HG02852 (cell line): ENCODE results near the gene MYADML2.
"Not testable (repeated sequence)": the region's sequence is repeated elsewhere in the genome, so short reads cannot be mapped to it uniquely, and the experiment has no call there.

Experiments used
- ATAC-seq: cut with Tn5 transposase; IDR thresholded peaks from one replicate; pipeline ENCODE4 v1.9.1; 2021; ENCODE audit warnings: mild to moderate bottlenecking, moderate library complexity; ENCODE audit not compliant: unreplicated experiment

MYADML2 gene, protein sequence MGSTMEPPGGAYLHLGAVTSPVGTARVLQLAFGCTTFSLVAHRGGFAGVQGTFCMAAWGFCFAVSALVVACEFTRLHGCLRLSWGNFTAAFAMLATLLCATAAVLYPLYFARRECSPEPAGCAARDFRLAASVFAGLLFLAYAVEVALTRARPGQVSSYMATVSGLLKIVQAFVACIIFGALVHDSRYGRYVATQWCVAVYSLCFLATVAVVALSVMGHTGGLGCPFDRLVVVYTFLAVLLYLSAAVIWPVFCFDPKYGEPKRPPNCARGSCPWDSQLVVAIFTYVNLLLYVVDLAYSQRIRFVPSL

DNA sequence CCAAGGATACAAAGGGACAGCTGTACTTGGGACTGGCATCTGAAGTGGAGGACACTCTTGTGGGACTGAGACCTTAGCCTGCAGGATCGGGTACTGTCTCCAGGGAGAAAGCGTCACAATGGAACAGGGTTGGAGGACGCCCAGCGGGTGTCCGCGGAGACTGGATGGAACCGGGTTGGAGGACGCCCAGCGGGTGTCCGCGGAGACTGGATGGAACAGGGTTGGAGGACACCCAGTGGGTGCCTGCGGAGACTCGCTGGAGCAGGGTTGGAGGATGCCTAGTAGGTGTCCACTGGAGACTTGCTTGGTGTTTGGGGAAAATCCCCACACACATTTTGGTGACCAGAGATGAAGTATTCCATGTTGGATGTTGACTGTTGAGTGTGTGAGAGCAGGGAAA is at the start of gene MYADML2:
Gene MYADML2, minus strand, starts transcription at position 45 of the 400 bp plus-strand sequence. CDS start 5,492 bp downstream, outside the sequence.
- ATAC-seq: no peak

DNA sequence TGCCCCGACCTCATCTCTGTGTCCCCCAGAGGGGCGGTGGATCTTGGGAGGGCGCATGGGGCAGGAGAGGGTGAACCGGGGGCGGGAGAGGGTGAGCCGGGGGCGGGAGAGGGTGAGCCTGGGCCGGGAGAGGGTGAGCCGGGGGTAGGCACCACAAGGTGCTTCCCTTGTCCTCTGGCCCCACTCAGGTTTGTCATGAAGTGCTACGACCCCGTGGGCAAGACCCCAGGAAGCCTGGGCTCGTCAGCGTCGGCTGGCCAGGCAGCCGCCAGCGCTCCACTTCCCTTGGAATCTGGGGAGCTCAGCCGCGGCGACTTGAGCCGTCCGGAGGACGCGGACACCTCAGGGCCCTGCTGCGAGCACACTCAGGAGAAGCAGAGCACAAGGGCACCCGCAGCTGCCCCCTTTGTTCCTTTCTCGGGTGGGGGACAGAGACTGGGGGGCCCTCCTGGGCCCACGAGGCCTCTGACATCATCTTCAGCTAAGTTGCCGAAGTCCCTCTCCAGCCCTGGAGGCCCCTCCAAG is 49.3 kb upstream of the MYADML2 start:
- no peak for ATAC-seq

DNA sequence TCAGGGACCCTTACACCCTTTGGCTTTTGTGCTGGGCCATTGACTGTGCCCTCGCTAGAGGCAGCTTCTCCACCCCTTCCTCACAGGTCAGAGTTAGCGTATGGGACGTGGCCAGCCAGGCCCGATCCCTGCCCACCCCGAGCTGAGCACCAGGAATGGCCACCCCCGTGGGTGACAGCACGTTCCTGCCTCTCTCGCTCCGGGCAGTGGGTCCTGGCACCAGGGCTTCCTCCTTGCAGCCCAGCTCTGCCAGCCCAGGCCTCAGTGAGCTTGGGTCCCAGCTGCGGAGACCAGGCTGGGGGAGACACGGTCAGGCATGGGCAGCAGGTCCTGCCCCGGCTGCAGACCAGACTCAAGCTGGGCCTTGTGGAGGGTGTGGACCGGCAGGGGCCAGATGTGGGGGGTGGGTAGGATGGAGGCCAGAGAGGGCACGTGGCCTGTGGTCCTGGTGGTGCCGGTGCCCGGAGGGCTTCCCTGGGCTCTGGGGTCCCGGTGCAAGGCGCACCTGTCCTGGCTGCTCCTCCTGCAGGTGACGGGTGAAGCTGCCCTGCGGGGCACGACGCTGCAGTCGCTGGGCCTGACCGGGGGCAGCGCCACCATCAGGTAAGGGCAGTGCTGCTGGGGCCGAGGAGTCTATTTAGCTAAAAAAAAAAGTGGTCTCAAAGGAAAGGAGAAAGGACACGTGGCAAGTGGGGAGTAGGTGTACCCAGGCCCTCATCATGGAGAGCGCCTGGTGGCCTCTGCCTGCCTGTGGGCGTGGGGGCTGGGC is 48.6 kb upstream of the MYADML2 start:
- no peak for ATAC-seq

DNA sequence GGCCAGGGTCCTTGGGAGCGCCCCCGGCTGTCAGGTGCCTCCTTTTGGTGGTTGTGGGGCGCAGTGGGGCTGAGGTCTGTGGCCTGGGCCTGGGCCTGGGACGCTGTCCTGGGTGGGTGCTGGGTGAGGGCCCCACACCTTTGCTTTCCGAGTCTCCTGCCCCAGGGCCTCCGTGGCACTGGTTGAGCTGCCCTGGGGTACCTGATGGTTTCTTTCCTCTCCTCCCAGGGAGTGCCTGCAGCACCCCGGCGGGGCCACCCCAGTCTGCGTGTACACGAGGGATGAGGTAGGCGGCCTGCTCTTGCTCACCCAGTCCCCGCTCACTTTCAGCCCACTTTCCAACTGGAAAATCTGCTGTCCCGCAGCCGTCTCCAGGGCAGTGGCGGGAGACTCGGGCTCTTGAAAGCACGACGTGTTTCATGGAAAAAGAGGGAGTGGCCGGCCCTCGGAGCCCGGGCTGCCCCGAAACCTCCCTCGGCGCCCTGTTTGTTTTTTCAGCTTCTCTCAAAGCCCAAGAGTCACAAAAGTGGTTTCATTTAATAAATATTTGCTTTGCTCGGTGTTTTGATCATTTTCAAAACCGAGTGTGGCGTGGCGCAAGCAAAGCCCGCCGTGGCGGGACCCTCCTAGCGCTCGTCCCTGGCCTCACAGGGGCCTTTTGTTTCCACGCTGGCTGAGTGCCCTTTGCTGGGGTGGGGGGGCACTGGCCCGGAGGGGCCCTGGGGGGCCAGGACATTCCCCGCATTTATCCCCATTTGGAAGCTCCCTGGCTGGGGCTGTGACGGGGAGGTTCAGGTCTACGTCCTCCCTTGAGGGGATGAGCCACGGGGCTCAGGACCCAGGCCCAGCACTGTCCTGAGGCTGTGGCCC is 47.8 kb upstream of the MYADML2 start:
- ATAC-seq: no peak

DNA sequence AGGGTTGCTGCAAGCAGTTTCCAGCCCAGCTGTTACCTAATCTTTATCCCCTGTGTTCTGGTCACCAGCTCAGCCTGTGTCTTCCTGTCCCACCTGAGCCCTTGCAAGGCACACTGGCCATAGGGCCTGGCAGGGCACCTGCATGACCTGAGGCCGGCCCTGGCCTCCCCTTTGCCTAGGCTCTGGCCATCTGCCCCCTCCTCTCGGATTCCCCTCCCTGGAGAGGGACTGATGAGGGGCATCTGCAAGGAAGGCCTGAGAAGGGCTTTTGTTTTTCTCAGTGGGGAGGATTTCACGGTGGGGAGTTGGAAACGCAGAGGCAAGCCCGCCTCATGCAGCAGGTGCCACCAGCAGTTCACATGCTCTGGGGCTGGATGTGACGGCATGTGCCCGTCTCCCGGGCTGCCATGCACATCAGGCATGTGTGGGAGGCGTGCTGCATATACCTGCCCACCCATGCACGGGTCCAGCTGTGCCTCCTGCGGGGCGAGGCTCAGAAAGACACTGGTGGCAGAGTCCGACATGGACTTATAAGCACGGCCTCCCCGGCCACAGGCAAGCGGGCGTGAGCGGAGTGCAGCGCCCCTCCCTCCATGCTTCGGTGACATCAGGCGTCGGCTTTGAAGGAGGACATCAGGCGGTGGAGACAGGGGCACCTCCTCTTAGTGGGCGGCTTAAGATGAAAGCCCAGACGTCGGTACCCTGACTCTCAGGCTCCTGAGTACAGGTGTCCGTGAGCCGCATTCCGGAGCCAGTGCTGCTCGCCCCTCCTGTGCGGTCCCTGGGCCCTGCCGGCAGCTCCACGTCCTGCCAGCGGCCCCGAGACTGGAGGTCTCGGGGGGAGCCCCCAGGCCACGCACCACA is 46.9 kb upstream of the MYADML2 start:
- no peak for ATAC-seq

DNA sequence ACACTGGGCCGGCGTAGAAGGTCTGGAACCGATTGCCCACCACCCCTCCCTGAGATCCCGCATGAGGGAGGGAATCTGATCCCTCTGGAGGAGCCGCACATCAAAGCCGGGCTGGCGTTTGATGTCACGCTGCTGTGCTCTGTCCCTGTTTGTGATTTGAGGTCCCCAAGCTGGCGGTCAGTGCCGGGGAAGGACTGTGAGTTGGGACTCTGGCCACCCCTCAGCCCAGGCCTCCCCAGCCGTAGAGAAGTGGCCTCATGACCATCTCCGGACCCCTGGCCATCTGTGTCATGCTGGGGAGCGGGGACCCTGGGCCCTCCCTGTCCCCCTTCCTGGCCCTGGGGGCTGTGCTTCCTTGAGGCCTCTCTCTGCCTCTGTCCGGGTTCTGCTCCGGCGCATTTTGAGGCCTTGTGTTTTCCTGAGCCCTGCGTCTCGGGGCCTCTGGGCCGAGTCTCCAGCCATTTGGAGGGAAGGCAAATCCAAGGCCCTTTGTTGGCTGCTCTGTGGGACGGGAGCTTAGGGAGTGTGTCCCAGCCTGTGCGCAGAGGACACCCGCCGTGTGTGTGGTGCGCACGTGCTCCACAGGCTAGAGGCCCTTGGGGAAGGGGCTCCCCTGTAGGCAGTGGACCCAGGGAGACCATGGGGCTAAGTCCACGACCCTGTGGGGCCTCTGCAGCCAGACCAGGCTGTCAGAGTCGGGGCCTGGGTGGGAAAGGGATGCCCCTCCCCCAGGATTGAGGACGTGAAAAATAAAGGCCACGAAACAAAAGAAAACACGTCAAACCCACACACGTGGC is 45.5 kb upstream of the MYADML2 start:
- ATAC-seq: no peak

DNA sequence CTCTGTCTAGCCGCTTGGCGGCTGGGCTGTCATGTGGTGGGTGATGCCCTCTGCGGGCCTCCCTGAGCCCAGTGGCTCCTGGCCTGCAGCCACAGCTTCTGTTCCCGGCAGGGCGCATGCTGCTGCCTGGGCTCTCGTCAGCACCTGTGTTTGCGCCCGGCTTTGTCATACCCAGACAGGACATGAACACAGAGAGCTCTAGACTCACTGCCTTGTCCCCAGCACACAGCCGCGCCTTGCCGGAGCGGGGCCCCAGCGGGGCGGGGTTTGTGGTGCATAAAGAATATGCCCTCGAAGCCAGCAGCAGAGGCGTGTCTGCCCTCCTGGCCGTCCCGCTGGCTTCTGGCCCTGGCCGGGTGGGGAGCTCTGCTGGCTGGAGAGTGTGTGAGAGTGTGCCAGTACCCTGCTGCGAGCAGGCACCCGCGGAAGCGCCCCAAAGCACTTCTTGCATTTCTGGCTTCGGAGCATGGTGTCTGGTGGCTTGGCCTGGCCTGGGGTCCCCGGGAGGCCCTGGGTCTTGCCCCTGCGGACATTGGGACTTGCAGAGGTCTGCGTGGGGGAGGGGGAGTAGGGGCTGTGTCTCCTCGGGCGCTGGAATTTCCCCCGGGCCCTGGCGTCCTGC is 44.8 kb upstream of the MYADML2 start:
- no peak for ATAC-seq

DNA sequence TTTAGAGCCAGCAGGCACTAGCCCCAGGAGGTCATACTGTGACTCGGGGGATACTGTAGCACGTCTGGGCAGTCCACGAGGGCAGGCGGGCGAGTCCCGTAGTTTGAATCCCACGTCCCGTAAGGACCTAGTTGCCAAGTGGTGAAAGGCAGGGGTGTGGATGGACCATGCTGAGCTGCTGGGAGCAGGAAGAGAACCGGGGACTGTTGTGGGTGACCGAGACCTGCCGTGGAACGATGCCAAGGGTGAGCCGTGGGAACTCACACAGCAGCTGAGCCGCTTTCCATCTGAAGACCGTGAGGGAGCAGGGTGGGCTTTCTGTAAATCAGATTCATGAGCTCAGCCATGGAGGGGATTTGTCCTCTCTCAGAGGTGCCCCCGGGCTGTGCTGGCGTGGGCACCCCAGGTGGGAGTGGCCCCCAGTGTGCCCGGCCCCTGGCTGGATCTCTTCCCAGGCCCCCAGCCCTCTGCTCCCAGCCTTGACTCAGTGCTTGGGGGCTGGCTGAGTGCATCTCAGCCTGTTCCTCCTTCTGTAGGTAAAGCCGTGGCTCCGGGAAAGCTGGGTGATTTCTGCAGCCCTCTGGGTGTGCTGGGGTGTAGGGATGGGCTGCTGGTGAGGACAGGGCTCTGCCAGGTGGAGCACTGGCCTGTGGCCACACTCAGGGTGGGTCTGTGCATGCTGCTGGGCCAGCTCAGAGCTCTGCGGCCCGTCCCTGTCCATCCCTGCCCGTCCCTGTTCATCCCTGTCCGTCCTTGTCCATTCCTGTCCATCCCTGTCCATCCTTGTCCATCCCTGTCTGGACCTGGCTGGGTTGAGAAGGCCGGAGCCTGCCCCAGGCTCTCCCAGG is 44.0 kb upstream of the MYADML2 start:
- ATAC-seq: no peak

DNA sequence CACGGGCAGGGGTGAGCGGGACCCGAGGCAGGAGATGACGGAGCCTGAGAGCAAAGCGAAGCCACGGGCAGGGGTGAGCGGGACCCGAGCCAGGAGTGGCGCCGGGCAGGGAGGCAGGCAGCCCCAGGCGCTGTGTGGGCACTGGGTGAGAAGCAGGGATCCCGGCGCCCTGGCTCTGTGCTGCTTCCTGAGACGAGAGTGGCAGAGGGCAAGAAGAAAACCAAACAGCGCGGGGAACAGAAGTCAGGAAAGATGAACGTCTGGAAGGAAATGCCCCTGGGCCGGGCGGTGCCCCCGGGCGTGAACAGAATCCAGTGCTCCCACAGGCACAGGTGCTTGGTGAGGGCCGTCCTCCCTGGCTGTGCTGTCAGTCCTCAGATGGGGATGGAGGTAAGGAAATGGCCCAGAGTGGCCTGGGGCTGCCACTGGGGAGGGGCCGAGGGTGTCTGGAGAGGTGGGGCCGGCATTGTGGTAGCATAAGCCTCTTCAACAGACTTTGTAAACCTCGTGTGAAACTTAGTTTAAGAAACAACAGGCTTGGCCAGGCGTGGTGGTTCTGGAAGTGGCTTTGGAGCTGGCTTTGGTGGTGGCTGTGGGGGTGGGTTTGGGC is 40.2 kb upstream of the MYADML2 start:
- no peak for ATAC-seq

DNA sequence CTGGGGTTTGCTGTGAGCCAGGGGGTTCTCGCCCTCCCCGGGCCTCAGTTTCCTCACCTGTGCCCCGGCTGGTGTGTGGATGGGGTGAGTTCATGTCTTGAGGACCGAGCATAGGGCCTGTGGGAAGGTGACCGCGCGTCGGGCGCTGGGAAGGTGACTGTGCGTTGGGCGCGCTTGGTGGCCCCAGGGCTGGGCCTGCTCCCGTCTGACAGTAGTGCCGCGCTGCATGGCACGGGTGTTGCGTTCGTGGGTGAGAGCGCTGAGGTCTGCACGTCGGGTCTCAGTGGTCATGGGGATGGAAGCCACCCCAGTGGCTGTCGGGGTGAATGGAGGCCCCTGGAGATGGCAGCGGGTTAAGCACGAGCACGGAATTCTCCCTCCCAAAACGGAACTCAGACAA is 39.6 kb upstream of the MYADML2 start:
- no peak for ATAC-seq

DNA sequence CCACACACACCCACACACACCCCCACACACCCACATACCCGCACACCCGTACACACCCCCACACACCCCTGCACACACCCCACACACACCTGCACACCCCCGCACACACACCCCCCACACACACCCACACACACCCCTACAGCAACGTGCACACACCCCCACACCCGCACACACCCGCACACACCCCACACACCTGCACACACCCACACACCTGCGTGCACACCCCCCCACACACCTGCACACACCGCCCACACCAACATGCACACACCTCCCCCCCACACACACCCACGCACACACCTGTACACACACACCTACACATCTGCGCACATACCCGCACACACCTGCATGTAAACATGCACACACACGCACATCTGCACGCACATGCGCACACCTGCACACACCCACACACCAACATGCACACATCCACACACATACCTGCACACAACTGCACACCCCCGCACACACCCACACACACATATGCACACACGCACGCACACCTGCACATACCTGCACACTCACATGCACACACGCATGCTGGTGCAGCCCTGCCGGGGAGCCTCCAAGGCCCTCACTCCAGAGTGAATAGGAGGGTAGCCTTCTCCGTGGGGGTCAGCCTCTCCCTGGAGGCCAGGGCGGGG is 37.9 kb upstream of the MYADML2 start:
- no peak for ATAC-seq

DNA sequence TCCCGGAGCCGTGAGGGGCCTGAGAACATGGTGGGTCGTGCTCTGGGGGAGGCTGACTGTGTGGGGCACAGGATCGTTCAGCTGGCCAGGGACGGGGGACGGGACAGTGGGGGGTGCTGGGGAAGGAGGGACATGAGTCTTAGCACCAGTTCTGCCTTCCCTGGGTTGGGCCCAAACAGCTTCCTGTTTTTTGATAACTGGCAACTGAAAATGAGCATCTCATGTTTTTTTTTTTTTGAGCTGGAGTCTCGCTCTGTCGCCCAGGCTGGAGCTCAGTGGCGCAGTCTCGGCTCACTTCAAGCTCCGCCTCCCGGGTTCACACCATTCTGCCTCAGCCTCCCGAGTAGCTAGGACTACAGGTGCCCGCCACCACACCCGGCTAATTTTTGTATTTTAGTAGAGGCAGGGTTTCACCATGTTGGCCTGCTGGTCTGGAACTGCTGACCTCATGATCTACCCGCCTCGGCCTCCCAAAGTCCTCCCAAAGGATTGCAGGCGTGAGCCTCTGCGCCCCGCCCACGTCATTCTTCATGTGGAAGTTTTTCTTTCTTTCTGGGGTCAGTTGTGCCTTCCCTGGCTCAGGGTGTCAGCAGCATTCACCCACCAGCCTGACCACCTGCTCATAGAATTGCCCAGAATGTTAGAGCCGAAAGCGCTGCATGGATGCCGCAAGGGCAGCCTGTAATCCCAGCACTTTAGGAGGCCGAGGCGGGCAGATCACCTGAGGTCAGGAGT is 36.8 kb upstream of the MYADML2 start:
- ATAC-seq: no peak

DNA sequence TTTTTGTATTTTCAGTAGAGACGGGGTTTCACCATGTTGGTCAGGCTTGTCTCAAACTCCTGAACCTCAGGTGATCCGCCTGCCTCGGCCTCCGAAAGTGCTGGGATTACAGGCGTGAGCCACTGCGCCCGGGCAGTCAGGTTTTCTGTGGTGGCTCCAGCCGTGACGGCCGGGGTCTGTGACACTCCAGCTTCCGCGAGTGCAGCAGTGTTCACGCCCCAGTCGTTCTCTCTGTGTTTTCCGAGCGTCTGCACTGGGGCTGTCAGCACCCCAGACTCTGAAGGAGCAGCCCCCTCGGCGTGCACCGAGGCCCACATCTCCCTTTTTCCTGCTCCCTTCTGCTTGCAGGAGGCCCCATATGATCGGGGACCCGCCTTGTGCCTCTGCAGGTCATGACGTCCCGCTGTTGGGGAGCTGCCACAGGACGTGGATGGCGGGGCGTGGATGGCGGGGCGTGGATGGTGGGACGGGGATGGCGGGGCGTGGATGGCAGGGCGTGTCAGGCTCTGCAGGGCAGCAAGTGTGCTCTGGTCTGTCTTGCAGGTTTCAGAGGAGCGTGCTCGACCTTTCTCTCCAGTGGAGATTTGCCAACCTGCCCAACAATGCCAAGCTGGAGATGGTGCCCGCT is 36.1 kb upstream of the MYADML2 start:
- no peak for ATAC-seq

DNA sequence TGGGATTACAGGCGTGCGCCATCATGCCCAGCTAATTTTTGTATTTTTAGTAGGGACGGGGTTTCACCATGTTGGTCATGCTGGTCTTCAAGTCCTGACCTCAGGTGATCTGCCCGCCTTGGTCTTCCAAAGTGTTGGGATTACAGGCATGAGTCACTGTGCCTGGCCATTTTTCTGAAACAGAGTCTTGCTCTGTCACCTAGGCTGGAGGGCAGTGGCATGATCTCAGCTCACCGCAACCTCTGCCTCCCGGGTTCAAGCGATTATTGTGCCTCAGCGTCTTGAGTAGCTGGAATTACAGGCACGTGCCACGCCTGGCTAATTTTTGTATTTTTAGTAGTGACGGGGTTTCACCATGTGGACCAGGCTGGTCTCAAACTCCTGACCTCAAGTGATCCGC is 34.5 kb upstream of the MYADML2 start:
- not testable (repeated sequence) for ATAC-seq

DNA sequence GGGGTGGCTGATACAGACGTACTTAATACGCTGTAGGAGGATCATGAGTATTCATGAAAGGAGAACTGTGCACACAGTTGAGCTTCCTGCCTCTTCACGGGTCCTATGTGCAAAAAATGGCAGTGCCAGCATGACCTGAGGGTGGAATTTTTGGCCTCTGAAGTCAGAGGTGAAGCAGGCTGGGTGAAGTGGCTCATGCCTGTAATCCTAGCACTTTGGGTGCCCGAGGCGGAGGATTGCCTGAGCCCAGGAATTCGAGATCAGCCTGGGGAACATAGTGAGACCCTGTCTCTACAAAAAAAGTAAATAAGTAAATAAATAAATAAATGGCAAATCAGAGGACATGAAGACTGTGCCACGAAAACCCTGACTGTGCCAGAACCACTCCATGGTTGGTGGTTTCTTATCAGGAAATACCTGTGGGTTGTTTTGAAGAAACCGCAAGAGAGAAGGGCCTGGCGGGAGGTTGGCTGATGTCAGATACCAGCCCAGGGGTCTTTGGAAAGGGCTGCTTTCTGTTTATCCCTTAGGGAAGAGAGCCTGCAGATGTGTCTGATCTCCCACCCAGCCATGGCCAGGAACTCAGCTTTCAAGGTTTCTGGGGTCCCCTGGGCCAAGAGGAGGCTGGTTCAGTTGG is 33.8 kb upstream of the MYADML2 start:
- ATAC-seq: no peak

DNA sequence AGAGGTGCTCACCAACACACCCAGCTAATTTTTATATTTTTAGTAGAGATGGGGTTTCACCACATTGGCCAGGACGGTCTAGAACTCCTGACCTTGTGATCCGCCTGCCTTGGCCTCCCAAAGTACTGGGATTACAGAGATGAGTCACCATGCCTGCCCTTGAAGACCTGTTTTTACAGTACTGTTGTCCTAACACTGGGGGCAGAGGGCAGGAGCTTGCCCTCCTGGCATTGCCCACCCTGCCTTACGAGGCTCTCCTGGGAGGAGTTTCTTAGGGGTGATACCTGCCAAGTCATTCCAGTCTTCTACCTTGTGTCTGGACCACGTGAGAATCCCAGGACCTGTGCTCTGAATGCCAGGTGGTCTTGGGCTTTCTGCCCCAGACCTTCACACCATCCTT is 33.1 kb upstream of the MYADML2 start:
- no peak for ATAC-seq
